Measurements from ENCODE around the gene CLASP2. TPM values are rescaled to one million over a fixed set of nuclear protein-coding genes. Genes with fewer than 3 reads are reported as not detected.

Gene CLASP2
- total and polyA plus RNA-seq, 2 experiments from 2014 or later, result 12.3 to 30.4 TPM

DNA sequence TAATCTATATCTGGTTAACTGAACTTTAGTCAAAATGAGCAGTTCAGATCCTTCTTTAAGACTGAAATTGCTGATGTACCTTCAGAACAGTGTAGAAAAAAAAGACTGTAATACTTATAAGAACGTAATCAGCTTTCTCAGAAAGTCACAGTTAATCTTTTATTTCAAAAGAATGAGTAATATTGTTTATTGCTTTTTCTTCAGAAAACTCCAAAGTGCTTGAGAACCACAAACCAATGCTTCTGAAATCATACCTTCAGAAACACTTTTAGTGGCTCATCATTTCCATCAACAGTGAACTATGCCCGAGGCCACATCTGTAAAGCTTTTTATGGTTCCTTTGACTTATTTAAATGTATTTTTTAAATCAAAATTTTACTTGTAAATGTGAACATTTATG lies 33.3 kb upstream of the CLASP2 start:
- Histone ChIP-seq H3K4me1 (ENCODE audit: insufficient read depth) (peaks cover 8% of the 10 kb centered on the region; the same call in 1 of the 2 replicates), H3F3A (ENCODE audit: insufficient read depth) (peaks cover 5% of the 10 kb centered on the region; the same call in 1 of the 2 replicates), H3K27ac (no peak overlapping the region), H4K20me1 (ENCODE audit: insufficient read depth) (no peaks in the 10 kb centered on the region), H3K27me3 (replicated peaks; ENCODE audit: insufficient read depth) (no peaks in the 10 kb centered on the region), H2AFZ (no peak overlapping the region), H3K9me2 (ENCODE audit: insufficient read depth) (no peaks in the 10 kb centered on the region), H3K9ac (no peak overlapping the region), H3K36me3 (ENCODE audit: low read depth) (no peaks in the 10 kb centered on the region), H3K9me3 (ENCODE audit: low read depth) (peaks cover 1% of the 10 kb centered on the region), H3K4me3 (no peak overlapping the region), H3K79me2 (ENCODE audit: insufficient read depth) (no peaks in the 10 kb centered on the region), H3K4me2 (ENCODE audit: unreplicated experiment) (no peak overlapping the region)
- no peak for TF ChIP-seq EZH2 (IDR thresholded peaks at IDR 0.05; ENCODE audit: insufficient read depth, poor library complexity, severe bottlenecking)
- TF ChIP-seq EZH2phosphoT487 (IDR thresholded peaks at IDR 0.05; ENCODE audit: insufficient read depth, low read depth), result no peak
- in situ Hi-C loops (cut with MboI), result no loop called here
- 80 to 88% methylated on average over 2 of the region's 2 CpGs for WGBS, 2 experiments (ENCODE audit: low coverage in 1 of 2, low lambda C conversion rate in 2 of 2, missing lambda C conversion rate in 2 of 2)
- DNase-seq, result no peak

DNA sequence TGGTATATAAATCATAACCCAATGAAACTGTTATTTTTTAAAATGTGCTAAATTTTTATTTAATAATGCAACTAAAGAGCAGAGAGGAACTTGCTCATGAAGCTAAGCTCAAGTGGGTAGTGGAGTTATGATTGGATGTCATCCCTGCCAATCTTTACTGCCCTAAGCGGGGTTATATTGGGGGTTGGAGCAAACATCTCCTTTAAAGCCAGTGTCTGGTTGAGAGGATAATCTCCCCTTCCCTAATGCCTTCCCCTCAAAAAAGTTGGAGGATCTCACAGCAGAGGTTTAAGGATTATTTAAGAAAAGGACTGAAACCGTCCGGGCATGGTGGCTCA lies 32.1 kb upstream of the CLASP2 start:
- in situ Hi-C loops (cut with MboI), result no loop called here
- no peak for DNase-seq
- no peak for TF ChIP-seq EZH2 (IDR thresholded peaks at IDR 0.05; ENCODE audit: insufficient read depth, poor library complexity, severe bottlenecking)
- Histone ChIP-seq H3K4me3 (no peak overlapping the region), H3K79me2 (ENCODE audit: insufficient read depth) (no peaks in the 10 kb centered on the region), H3K9me2 (ENCODE audit: insufficient read depth) (no peaks in the 10 kb centered on the region), H3F3A (ENCODE audit: insufficient read depth) (peaks cover 5% of the 10 kb centered on the region; the same call in 1 of the 2 replicates), H3K27ac (no peak overlapping the region), H3K4me1 (ENCODE audit: insufficient read depth) (peaks cover 8% of the 10 kb centered on the region; the same call in 1 of the 2 replicates), H3K9ac (no peak overlapping the region), H3K27me3 (replicated peaks; ENCODE audit: insufficient read depth) (no peaks in the 10 kb centered on the region), H4K20me1 (ENCODE audit: insufficient read depth) (no peaks in the 10 kb centered on the region), H3K4me2 (ENCODE audit: unreplicated experiment) (no peak overlapping the region), H3K36me3 (ENCODE audit: low read depth) (no peaks in the 10 kb centered on the region), H2AFZ (no peak overlapping the region), H3K9me3 (ENCODE audit: low read depth) (no peaks in the 10 kb centered on the region)
- WGBS, 2 experiments (ENCODE audit: low coverage in 1 of 2, low lambda C conversion rate in 2 of 2, missing lambda C conversion rate in 2 of 2), result 87 to 90% methylated on average over 3 of the region's 3 CpGs

DNA sequence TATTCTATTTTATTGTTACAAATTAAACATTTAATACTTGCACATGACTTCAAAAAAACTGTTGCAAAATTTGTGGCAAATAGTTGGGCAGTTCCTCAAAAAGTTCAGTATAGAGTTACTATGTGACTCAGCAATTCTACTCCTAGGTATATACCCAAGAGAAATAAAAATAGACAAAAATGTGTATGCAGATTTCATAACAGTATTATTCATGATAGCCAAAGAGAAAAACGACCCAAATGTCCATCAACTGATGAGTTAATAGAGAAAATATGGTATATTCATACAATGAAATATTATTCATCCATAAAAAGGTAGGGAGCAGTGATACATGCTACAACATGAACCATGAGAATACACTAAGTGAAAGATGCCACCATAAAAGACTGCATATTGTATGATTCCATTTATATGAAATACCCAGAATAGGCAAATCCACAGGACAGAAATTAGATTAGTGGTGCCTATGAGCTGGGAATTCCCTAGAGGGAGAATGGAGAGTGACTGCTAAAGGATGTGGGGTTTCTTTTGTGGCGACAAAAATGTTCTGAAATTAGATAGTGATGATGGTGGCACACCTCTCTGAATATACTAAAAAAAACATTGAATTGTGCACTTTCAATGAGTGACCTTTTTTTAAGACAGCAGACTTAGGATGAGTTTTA lies 31.6 kb upstream of the CLASP2 start:
- 48 to 51% methylated on average over 2 of the region's 2 CpGs for WGBS, 2 experiments (ENCODE audit: low coverage in 1 of 2, low lambda C conversion rate in 2 of 2, missing lambda C conversion rate in 2 of 2)
- H3K4me1 ChIP-seq (ENCODE audit: insufficient read depth), result peaks cover 8% of the 10 kb centered on the region; the same call in 1 of the 2 replicates
- in situ Hi-C loops (cut with MboI), result no loop called here
- H4K20me1 ChIP-seq (ENCODE audit: insufficient read depth), result no peaks in the 10 kb centered on the region
- H3K4me3 ChIP-seq, result no peak overlapping the region
- TF ChIP-seq EZH2phosphoT487 (IDR thresholded peaks at IDR 0.05; ENCODE audit: insufficient read depth, low read depth) (no peak), EZH2 (IDR thresholded peaks at IDR 0.05; ENCODE audit: insufficient read depth, poor library complexity, severe bottlenecking) (no peak)
- H3K9me3 ChIP-seq (ENCODE audit: low read depth), result no peaks in the 10 kb centered on the region
- H3K9ac ChIP-seq, result no peak overlapping the region
- peak; percentile 53 for DNase-seq
- no peaks in the 10 kb centered on the region for H3K9me2 ChIP-seq (ENCODE audit: insufficient read depth)
- peaks cover 5% of the 10 kb centered on the region; the same call in 1 of the 2 replicates for H3F3A ChIP-seq (ENCODE audit: insufficient read depth)
- H3K27me3 ChIP-seq (replicated peaks; ENCODE audit: insufficient read depth), result no peaks in the 10 kb centered on the region
- no peak overlapping the region for H2AFZ ChIP-seq
- no peaks in the 10 kb centered on the region for H3K79me2 ChIP-seq (ENCODE audit: insufficient read depth)
- H3K27ac ChIP-seq, result no peak overlapping the region
- H3K36me3 ChIP-seq (ENCODE audit: low read depth), result no peaks in the 10 kb centered on the region
- H3K4me2 ChIP-seq (ENCODE audit: unreplicated experiment), result no peak overlapping the region

DNA sequence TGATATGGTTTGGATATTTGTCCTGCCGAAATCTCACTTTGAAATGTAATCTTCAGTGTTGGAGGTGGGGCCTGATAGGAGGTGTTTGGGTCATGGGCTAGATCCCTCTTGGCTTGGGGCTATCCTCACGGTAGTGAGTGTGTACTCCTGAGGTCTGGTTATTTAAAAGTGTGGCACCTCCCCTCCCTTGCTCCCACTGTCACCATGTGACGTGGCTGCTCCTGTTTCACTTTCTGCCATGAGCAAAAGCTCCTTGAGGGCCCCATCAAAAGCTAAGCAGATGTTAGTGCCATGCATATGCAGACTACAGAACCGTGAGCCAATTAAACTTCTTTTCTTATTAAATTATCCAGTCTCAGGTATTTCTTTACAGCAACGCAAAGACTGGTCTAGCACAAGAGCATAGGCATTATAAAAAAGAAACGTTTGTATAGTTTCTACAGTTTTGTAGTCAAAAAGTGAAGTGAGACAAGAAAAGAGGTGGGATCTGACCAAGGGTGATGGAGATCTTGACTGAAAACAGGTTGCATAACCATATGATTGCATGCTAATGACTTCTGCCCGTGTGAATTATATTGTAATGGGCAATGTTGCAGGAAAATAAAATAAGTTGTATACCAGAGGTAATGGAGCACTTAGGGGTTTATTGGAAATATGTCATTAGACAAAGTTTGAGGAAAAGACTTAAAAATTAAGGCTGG lies 28.5 kb upstream of the CLASP2 start:
- H3K4me1 ChIP-seq (ENCODE audit: insufficient read depth), result peaks cover 8% of the 10 kb centered on the region; the same call in 1 of the 2 replicates
- no peaks in the 10 kb centered on the region for H3K79me2 ChIP-seq (ENCODE audit: insufficient read depth)
- WGBS, 2 experiments (ENCODE audit: low coverage in 1 of 2, low lambda C conversion rate in 2 of 2, missing lambda C conversion rate in 2 of 2), result 58 to 59% methylated on average over 7 of the region's 7 CpGs
- H3K9me3 ChIP-seq (ENCODE audit: low read depth), result no peaks in the 10 kb centered on the region
- H3K9ac ChIP-seq, result no peak overlapping the region
- TF ChIP-seq EZH2phosphoT487 (IDR thresholded peaks at IDR 0.05; ENCODE audit: insufficient read depth, low read depth) (no peak), EZH2 (IDR thresholded peaks at IDR 0.05; ENCODE audit: insufficient read depth, poor library complexity, severe bottlenecking) (no peak)
- H4K20me1 ChIP-seq (ENCODE audit: insufficient read depth), result no peaks in the 10 kb centered on the region
- H2AFZ ChIP-seq, result no peak overlapping the region
- in situ Hi-C loops (cut with MboI), result no loop called here
- no peak overlapping the region for H3K4me2 ChIP-seq (ENCODE audit: unreplicated experiment)
- DNase-seq, result no peak
- H3K27ac ChIP-seq, result no peak overlapping the region
- H3K27me3 ChIP-seq (replicated peaks; ENCODE audit: insufficient read depth), result no peaks in the 10 kb centered on the region
- peaks cover 5% of the 10 kb centered on the region; the same call in 1 of the 2 replicates for H3F3A ChIP-seq (ENCODE audit: insufficient read depth)
- no peaks in the 10 kb centered on the region for H3K36me3 ChIP-seq (ENCODE audit: low read depth)
- no peaks in the 10 kb centered on the region for H3K9me2 ChIP-seq (ENCODE audit: insufficient read depth)
- no peak overlapping the region for H3K4me3 ChIP-seq

All from GM23248 (cell line).